Duodenal mucosa (tissue), 2 donors: Measurements from ENCODE around the gene GLDN.

Experiments
- H3K27ac ChIP-seq: one replicate; pipeline ENCODE4 v1.7.0; 2013; ENCODE audit warnings: low read depth, low read length
- H3K27me3 ChIP-seq, 2 donors: one replicate each; pipeline ENCODE4 v1.7.0; 2013; ENCODE audit warnings: low read length in 2 of 2, control low read depth in 1 of 2; ENCODE audit not compliant: insufficient read depth in 2 of 2, control insufficient read depth in 1 of 2
- H3K36me3 ChIP-seq, 2 donors: one replicate each; pipeline ENCODE4 v1.7.0; 2013; ENCODE audit warnings: low read length in 2 of 2, control low read depth in 1 of 2; ENCODE audit not compliant: insufficient read depth in 2 of 2, control insufficient read depth in 1 of 2
- H3K4me1 ChIP-seq, 2 donors: one replicate each; pipeline ENCODE4 v1.7.0; 2013; ENCODE audit warnings: low read length in 2 of 2, control low read depth in 1 of 2; ENCODE audit not compliant: insufficient read depth in 2 of 2, control insufficient read depth in 1 of 2
- H3K4me3 ChIP-seq, 2 donors: one replicate each; pipeline ENCODE4 v1.7.0; 2013; ENCODE audit warnings: low read length in 2 of 2, low read depth in 1 of 2
- H3K9ac ChIP-seq, 2 donors: one replicate each; pipeline ENCODE4 v1.7.0; 2013; ENCODE audit warnings: low read length in 2 of 2, low read depth in 1 of 2
- H3K9me3 ChIP-seq, 2 donors: one replicate each; pipeline ENCODE4 v1.7.0; 2013; ENCODE audit warnings: low read length in 2 of 2, control low read depth in 1 of 2; ENCODE audit not compliant: control insufficient read depth in 1 of 2

The GLDN gene

GRCh38 chr15:51380999-51381806 lies 39.7 kb downstream of the GLDN start:
- Histone ChIP-seq H3K27ac (no peak overlapping the region), H3K9ac (no peak overlapping the region), H3K27me3 (peaks cover 0 to 7% of the 10 kb centered on the region in 2 donors), H3K4me3 (no peak overlapping the region), H3K9me3 (no peaks in the 10 kb centered on the region), H3K4me1 (peaks cover 3 to 4% of the 10 kb centered on the region in 2 donors), H3K36me3 (no peaks in the 10 kb centered on the region)

DNA sequence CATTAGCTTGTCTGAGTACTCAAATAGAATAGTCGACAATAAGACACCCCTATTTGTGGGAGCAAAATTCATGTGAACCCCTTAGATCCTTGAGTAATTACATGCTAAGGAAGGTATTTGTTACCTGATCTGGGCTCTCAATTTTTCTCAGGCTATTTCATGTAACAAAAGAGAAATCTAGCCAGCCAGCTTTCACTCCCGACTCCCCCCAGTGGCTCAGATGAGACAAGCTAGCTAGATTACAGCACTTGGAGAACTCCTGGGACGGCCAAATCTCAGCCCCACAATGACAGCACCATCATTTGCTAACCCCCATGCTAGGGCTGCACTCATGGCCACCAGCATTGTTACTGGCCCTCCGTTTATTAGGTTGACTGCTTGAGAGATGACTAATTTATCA lies 41.3 kb downstream of the GLDN start:
- peaks cover 3 to 4% of the 10 kb centered on the region in 2 donors for H3K4me1 ChIP-seq
- no peak overlapping the region for H3K9ac ChIP-seq
- peaks cover 0 to 7% of the 10 kb centered on the region in 2 donors for H3K27me3 ChIP-seq
- H3K27ac ChIP-seq = no peak overlapping the region
- no peaks in the 10 kb centered on the region for H3K9me3 ChIP-seq
- no peaks in the 10 kb centered on the region for H3K36me3 ChIP-seq
- no peak overlapping the region for H3K4me3 ChIP-seq

GRCh38 chr15:51386029-51386428 lies 44.6 kb downstream of the GLDN start:
- no peaks in the 10 kb centered on the region for H3K36me3 ChIP-seq
- H3K27me3 ChIP-seq = peaks cover 0 to 7% of the 10 kb centered on the region in 2 donors
- no peak overlapping the region for H3K9ac ChIP-seq
- no peak overlapping the region for H3K27ac ChIP-seq
- no peak overlapping the region for H3K4me3 ChIP-seq
- no peaks in the 10 kb centered on the region for H3K9me3 ChIP-seq
- H3K4me1 ChIP-seq = peaks cover 1 to 2% of the 10 kb centered on the region in 2 donors

DNA sequence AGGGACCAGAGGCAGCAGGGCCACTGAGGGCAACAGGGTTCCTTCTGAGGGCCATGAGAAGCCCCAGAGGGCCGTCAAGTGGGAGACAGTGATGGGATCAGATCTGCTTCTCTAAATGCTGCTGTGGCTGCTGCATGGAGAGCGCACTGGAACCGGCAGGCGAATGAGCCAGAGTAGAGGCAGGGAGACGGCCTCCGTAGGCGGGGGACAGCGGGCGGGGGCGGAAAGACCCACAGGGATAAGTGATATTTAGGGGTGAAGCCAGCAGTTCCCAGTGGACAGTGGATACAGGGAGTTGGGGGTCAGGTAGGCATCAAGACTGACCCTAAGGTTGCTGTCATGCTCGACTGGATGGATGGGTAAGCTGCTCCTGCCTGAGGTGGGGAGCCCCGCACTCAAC lies 45.0 kb downstream of the GLDN start:
- H3K27ac ChIP-seq = no peak overlapping the region
- H3K27me3 ChIP-seq = peaks cover 0 to 7% of the 10 kb centered on the region in 2 donors
- no peaks in the 10 kb centered on the region for H3K36me3 ChIP-seq
- no peaks in the 10 kb centered on the region for H3K4me1 ChIP-seq
- H3K9me3 ChIP-seq = no peaks in the 10 kb centered on the region
- H3K9ac ChIP-seq = no peak overlapping the region
- no peak overlapping the region for H3K4me3 ChIP-seq

DNA sequence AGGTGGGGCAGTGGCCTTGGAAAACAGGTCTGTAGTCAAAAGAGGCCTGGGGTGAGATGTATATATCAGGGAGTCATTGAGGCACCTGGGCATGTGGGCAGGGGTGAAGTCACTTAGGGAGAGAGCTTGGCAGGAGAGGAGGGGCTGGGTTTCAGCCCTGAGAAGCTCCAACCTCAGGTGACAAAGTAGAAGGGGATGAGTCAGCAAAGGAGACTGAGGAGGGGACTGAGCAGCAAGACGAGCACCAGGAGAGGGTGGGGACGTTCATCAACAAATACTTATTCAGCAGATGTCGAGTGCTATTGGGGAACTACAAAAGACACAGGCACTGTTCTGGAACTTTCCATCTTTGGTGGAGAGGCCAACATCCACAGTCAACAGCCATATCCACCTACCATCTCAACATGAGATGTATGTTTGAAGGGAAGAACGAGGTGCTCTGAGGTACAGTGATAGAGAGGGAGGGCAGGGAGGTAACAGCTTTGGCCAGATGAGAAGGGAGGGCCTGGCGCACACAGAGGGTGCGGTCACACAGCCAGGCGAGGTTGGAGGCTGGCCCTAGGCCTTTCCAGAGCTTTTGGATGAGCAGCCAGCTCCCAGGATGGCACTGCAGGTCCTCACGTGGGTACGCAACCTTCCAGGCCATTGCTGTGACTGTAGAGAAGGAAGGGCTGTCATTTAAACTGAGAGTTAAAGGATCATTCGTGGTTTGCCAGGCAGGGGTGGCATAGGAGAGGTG lies 45.7 kb downstream of the GLDN start:
- no peaks in the 10 kb centered on the region for H3K4me1 ChIP-seq
- no peak overlapping the region for H3K9ac ChIP-seq
- no peak overlapping the region for H3K4me3 ChIP-seq
- H3K36me3 ChIP-seq = no peaks in the 10 kb centered on the region
- no peaks in the 10 kb centered on the region for H3K9me3 ChIP-seq
- peaks cover 0 to under 1% of the 10 kb centered on the region in 2 donors for H3K27me3 ChIP-seq
- H3K27ac ChIP-seq = no peak overlapping the region

- Histone ChIP-seq H3K4me1 (no peaks in the 10 kb centered on the region), H3K27me3 (no peaks in the 10 kb centered on the region), H3K36me3 (no peaks in the 10 kb centered on the region), H3K4me3 (no peak overlapping the region), H3K27ac (no peak overlapping the region), H3K9me3 (no peaks in the 10 kb centered on the region), H3K9ac (no peak overlapping the region)
Observed at GRCh38 chr15:51387699-51388041, 46.2 kb downstream of the GLDN start.

- Histone ChIP-seq H3K4me3 (no peak overlapping the region), H3K27ac (no peak overlapping the region), H3K9me3 (no peaks in the 10 kb centered on the region), H3K4me1 (no peaks in the 10 kb centered on the region), H3K9ac (no peak overlapping the region), H3K36me3 (no peaks in the 10 kb centered on the region), H3K27me3 (no peaks in the 10 kb centered on the region)
Observed at GRCh38 chr15:51388726-51389125, 47.3 kb downstream of the GLDN start.

DNA sequence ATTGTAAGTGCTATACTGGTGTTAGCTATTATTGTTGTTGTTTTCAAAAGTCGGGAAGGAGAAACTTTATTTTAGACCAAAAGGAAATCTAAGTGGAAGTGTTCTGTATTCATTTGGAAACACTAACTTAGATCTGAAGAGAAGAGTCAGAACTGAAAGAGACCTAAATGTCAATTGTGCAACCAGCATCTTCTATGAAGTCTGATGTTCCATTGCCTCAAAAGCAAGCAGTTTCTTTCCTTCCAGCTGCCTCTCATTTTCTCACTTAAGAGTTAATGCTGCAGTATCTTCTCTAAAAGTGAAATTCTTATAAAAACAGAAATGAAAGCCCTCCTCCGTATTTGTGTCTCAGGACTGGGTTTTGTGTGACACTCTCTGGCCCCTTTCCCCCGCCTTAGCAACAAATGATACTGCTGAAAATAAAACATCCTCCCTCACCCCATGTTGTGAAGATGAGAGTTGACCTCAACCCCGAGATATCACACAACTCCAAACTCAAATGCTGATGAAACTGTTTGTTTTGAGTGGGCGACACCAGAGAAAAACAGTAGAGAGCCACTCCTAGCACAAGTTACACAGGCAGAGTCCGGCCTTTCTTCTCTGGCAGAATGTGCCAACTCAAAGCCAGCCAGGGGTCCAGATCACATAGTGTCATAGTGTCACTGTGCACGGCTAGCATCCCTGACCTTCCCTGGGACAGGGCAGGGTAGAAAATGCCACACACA lies 48.9 kb downstream of the GLDN start:
- Histone ChIP-seq H3K27ac (no peak overlapping the region), H3K4me1 (no peaks in the 10 kb centered on the region), H3K4me3 (no peak overlapping the region), H3K9me3 (no peaks in the 10 kb centered on the region), H3K36me3 (no peaks in the 10 kb centered on the region), H3K27me3 (no peaks in the 10 kb centered on the region), H3K9ac (no peak overlapping the region)

DNA sequence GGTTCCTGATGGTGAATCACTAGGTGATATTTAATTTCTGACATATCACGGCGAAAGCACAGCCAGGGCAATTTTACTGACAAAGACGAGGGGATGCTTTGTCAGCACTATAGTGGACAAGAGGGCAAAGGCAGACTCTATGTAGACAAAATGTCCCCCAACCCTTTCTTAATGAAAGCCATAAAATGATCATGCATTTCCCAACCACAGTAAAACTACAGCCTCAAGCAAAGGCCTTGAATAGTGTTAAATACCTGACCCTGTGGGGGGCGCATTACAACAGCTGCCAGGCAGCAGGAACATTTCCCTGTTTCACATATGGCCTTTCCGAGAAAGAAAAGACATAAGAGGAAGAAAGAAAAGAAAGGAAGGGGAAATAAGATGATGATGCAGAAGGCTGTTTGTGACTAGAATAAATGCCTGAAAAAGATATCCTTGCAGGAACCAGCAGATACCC lies 49.5 kb downstream of the GLDN start:
- Histone ChIP-seq H3K9me3 (no peaks in the 10 kb centered on the region), H3K27ac (no peak overlapping the region), H3K4me3 (no peak overlapping the region), H3K4me1 (no peaks in the 10 kb centered on the region), H3K36me3 (no peaks in the 10 kb centered on the region), H3K9ac (no peak overlapping the region), H3K27me3 (no peaks in the 10 kb centered on the region)

GRCh38 chr15:51396921-51397320 lies 55.5 kb downstream of the GLDN start:
- H3K27me3 ChIP-seq = no peaks in the 10 kb centered on the region
- no peak overlapping the region for H3K27ac ChIP-seq
- no peaks in the 10 kb centered on the region for H3K9me3 ChIP-seq
- H3K36me3 ChIP-seq = no peaks in the 10 kb centered on the region
- no peaks in the 10 kb centered on the region for H3K4me1 ChIP-seq
- no peak overlapping the region for H3K9ac ChIP-seq
- no peak overlapping the region for H3K4me3 ChIP-seq
